GM12875 (cell line): ENCODE measurements around the gene HOXB4.

Experiments
- H3K4me3 ChIP-seq: one replicate; pipeline ENCODE4 v1.5.1; 2011; ENCODE audit warnings: low read depth, low read length, control low read depth
- CTCF ChIP-seq: IDR thresholded peaks from 2 replicates; pipeline ENCODE4 v1.5.1; 2011; ENCODE audit warnings: low read depth, mild to moderate bottlenecking, control low read depth, inconsistent platforms, low read length, moderate library complexity, borderline replicate concordance; ENCODE audit not compliant: insufficient read depth

HOXB4 gene

GRCh38 chr17:48571024-48571818 lies 6.9 kb downstream of the HOXB4 start:
- TF ChIP-seq CTCF = no peak
- H3K4me3 ChIP-seq = no peak overlapping the region

- TF ChIP-seq CTCF = no peak
- no peak overlapping the region for H3K4me3 ChIP-seq
These were observed 7.7 kb downstream of the HOXB4 start for GRCh38 chr17:48570325-48571023.

- no peak for TF ChIP-seq CTCF
- no peak overlapping the region for H3K4me3 ChIP-seq
These were observed 8.4 kb downstream of the HOXB4 start for GRCh38 chr17:48569674-48570324.

- no peak overlapping the region for H3K4me3 ChIP-seq
- TF ChIP-seq CTCF = no peak
These were observed 8.9 kb downstream of the HOXB4 start for GRCh38 chr17:48569240-48569582.

- TF ChIP-seq CTCF = no peak
- no peak overlapping the region for H3K4me3 ChIP-seq
These were observed 9.5 kb downstream of the HOXB4 start for GRCh38 chr17:48568499-48569239.

- no peak for TF ChIP-seq CTCF
- H3K4me3 ChIP-seq = no peak overlapping the region
These were observed 10.3 kb downstream of the HOXB4 start for GRCh38 chr17:48567646-48568354.
